ENCODE results near the gene CASP12.

Gene CASP12

DNA sequence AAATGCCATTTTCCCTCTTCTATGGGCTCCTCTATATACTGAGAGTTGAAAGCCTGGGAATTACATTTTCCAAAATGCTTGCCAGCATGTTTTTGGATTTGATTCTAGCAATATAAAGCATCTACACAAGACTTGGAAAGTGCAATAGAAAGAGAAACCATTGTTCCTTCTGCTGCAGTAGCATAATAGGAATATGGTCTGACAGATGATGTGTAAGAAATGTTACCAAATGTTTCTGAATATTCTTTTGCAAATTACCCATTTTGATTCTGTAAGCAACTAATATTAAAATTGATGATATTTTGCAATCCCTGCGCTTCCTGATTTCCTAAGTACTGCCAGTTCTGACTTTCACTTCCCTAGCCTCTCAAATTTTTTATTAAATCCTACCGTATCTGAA lies 61.6 kb downstream of the CASP12 start:
- no peak for DNase-seq (ENCODE audit: low read depth)
